Esophagus (tissue), 2 donors: ENCODE results near the gene LSAMP. TPM values are rescaled to one million over a fixed set of nuclear protein-coding genes. Genes with fewer than 3 reads are reported as not detected.
"Not testable (repeated sequence)": the region's sequence is repeated elsewhere in the genome, so short reads cannot be mapped to it uniquely, and the experiment has no call there.

Source experiments
- H3K27ac ChIP-seq, 2 donors: one replicate each; pipeline ENCODE4 v1.5.1; 2013; ENCODE audit warnings: low read depth in 2 of 2, mild to moderate bottlenecking in 2 of 2, inconsistent platforms in 1 of 2, low read length in 1 of 2, moderate library complexity in 1 of 2
- H3K27me3 ChIP-seq, 2 donors: one replicate each; pipeline ENCODE4 v1.6.1; 2013; ENCODE audit warnings: low read length in 2 of 2, control low read depth in 1 of 2, mild to moderate bottlenecking in 1 of 2; ENCODE audit not compliant: insufficient read depth in 2 of 2, control insufficient read depth in 1 of 2
- H3K36me3 ChIP-seq, 2 donors: one replicate each; pipeline ENCODE4 v1.6.1; 2013; ENCODE audit warnings: low read length in 1 of 2; ENCODE audit not compliant: control insufficient read depth in 2 of 2, insufficient read depth in 2 of 2
- H3K4me1 ChIP-seq, 2 donors: one replicate each; pipeline ENCODE4 v1.6.1; 2013; ENCODE audit warnings: low read length in 1 of 2; ENCODE audit not compliant: control insufficient read depth in 2 of 2, insufficient read depth in 2 of 2
- H3K4me3 ChIP-seq, 2 donors: one replicate each; pipeline ENCODE4 v1.5.1; 2013; ENCODE audit warnings: low read length in 2 of 2, mild to moderate bottlenecking in 2 of 2, low read depth in 1 of 2, moderate library complexity in 1 of 2
- H3K9me3 ChIP-seq, 2 donors: one replicate each; pipeline ENCODE4 v1.6.1; 2013; ENCODE audit warnings: mild to moderate bottlenecking in 2 of 2, low read depth in 1 of 2, low read length in 1 of 2, moderate library complexity in 1 of 2; ENCODE audit not compliant: control insufficient read depth in 2 of 2, insufficient read depth in 1 of 2
- WGBS, 2 donors: extraction: QIAGEN DNeasy Blood & Tissue Kit; methylation state at CpG; one replicate each; pipeline ENCODE4 v1.1.7; 2013; 5-methylcytosine and 5-hydroxymethylcytosine counted together
- polyA plus RNA-seq, 2 donors: library from polyadenylated mRNA; stranded (reverse); fragments of 200-250 nt; gene quantifications; one replicate each; pipeline ENCODE4 v1.2.3, GENCODE V29; 2013
- donor health status: healthy with polysubstance abuse.
- donor health status: Bipolar disorder and iron deficiency.

Gene LSAMP
- polyA plus RNA-seq, 2 donors, result 0.10 to 0.16 TPM

- no peaks in the 10 kb centered on the region for H3K4me1 ChIP-seq
- 85 to 92% methylated on average over 1 of the region's 1 CpG for WGBS, 2 donors
- no peak overlapping the region for H3K4me3 ChIP-seq
- H3K27me3 ChIP-seq, result no peaks in the 10 kb centered on the region
- no peak overlapping the region for H3K27ac ChIP-seq
- no peaks in the 10 kb centered on the region for H3K36me3 ChIP-seq
- no peaks in the 10 kb centered on the region for H3K9me3 ChIP-seq
Observed at GRCh38 chr3:115855911-115856310, 589.4 kb downstream of the LSAMP start.

- Histone ChIP-seq H3K27ac (no peak overlapping the region), H3K27me3 (no peaks in the 10 kb centered on the region), H3K4me3 (no peak overlapping the region), H3K36me3 (no peaks in the 10 kb centered on the region), H3K9me3 (no peaks in the 10 kb centered on the region), H3K4me1 (no peaks in the 10 kb centered on the region)
Observed at GRCh38 chr3:115853104-115853503, 592.2 kb downstream of the LSAMP start.

- WGBS, 2 donors, result 73 to 74% methylated on average over 4 of the region's 4 CpGs
- Histone ChIP-seq H3K27me3 (no peaks in the 10 kb centered on the region), H3K36me3 (no peaks in the 10 kb centered on the region), H3K4me1 (no peaks in the 10 kb centered on the region), H3K9me3 (no peaks in the 10 kb centered on the region), H3K4me3 (no peak overlapping the region), H3K27ac (no peak overlapping the region)
Observed at GRCh38 chr3:115852278-115852677, 593.0 kb downstream of the LSAMP start.

GRCh38 chr3:115851571-115851970 is 593.7 kb downstream of the LSAMP start:
- H3K27me3 ChIP-seq, result no peaks in the 10 kb centered on the region
- no peaks in the 10 kb centered on the region for H3K4me1 ChIP-seq
- H3K4me3 ChIP-seq, result no peak overlapping the region
- no peaks in the 10 kb centered on the region for H3K36me3 ChIP-seq
- H3K9me3 ChIP-seq, result no peaks in the 10 kb centered on the region
- 77 to 78% methylated on average over 3 of the region's 3 CpGs for WGBS, 2 donors
- no peak overlapping the region for H3K27ac ChIP-seq

GRCh38 chr3:115848641-115849040 is 596.6 kb downstream of the LSAMP start:
- H3K36me3 ChIP-seq, result no peaks in the 10 kb centered on the region
- H3K4me3 ChIP-seq, result no peak overlapping the region
- H3K27ac ChIP-seq, result no peak overlapping the region
- H3K4me1 ChIP-seq, result no peaks in the 10 kb centered on the region
- H3K9me3 ChIP-seq, result no peaks in the 10 kb centered on the region
- WGBS, 2 donors, result 79 to 94% methylated on average over 1 of the region's 1 CpG
- H3K27me3 ChIP-seq, result no peaks in the 10 kb centered on the region

- 40 to 46% methylated on average over 1 of the region's 1 CpG for WGBS, 2 donors
- Histone ChIP-seq H3K27ac (no peak overlapping the region), H3K4me1 (no peaks in the 10 kb centered on the region), H3K9me3 (no peaks in the 10 kb centered on the region), H3K36me3 (no peaks in the 10 kb centered on the region), H3K4me3 (no peak overlapping the region), H3K27me3 (no peaks in the 10 kb centered on the region)
Observed at GRCh38 chr3:115845986-115846385, 599.3 kb downstream of the LSAMP start.

GRCh38 chr3:115844729-115845128 is 600.6 kb downstream of the LSAMP start:
- H3K27me3 ChIP-seq, H3K27ac ChIP-seq, H3K9me3 ChIP-seq, H3K36me3 ChIP-seq, H3K4me3 ChIP-seq, H3K4me1 ChIP-seq: not testable (repeated sequence)
- WGBS, 2 donors, result 83 to 93% methylated on average over 5 of the region's 5 CpGs

GRCh38 chr3:115843206-115843605 is 602.1 kb downstream of the LSAMP start:
- no peaks in the 10 kb centered on the region for H3K36me3 ChIP-seq
- no peaks in the 10 kb centered on the region for H3K9me3 ChIP-seq
- H3K4me3 ChIP-seq, result no peak overlapping the region
- no peak overlapping the region for H3K27ac ChIP-seq
- 71 to 79% methylated on average over 1 of the region's 1 CpG for WGBS, 2 donors
- H3K4me1 ChIP-seq, result no peaks in the 10 kb centered on the region
- no peaks in the 10 kb centered on the region for H3K27me3 ChIP-seq

- Histone ChIP-seq H3K9me3 (no peaks in the 10 kb centered on the region), H3K4me3 (no peak overlapping the region), H3K27me3 (no peaks in the 10 kb centered on the region), H3K4me1 (no peaks in the 10 kb centered on the region), H3K27ac (no peak overlapping the region), H3K36me3 (no peaks in the 10 kb centered on the region)
Observed at GRCh38 chr3:115839246-115839645, 606.0 kb downstream of the LSAMP start.

- no peak overlapping the region for H3K27ac ChIP-seq
- H3K4me3 ChIP-seq, result no peak overlapping the region
- 92 to 94% methylated on average over 8 of the region's 8 CpGs for WGBS, 2 donors
- H3K27me3 ChIP-seq, result no peaks in the 10 kb centered on the region
- H3K9me3 ChIP-seq, result no peaks in the 10 kb centered on the region
- H3K36me3 ChIP-seq, result no peaks in the 10 kb centered on the region
- no peaks in the 10 kb centered on the region for H3K4me1 ChIP-seq
Observed at GRCh38 chr3:115838786-115839185, 606.5 kb downstream of the LSAMP start.
